Parathyroid adenoma (tissue), 2 donors: Measurements from ENCODE around the gene CNTNAP2.

Source experiments
- H2AFZ ChIP-seq: fragments of 300-600 bp; sonication (generic); one replicate; pipeline ENCODE4 v1.7.0; 2017; ENCODE audit warnings: antibody characterized with exemption, mild to moderate bottlenecking
- H3K27ac ChIP-seq: fragments of 300-600 bp; sonication (generic); one replicate; pipeline ENCODE4 v1.7.0; 2017
- H3K27me3 ChIP-seq: fragments of 300-600 bp; sonication (generic); one replicate; pipeline ENCODE4 v1.7.0; 2017; ENCODE audit warnings: low read length; ENCODE audit not compliant: control insufficient read depth, insufficient read depth
- H3K36me3 ChIP-seq: fragments of 300-600 bp; sonication (generic); one replicate; pipeline ENCODE4 v1.7.0; 2017; ENCODE audit warnings: low read length; ENCODE audit not compliant: control insufficient read depth, insufficient read depth
- H3K4me1 ChIP-seq: fragments of 300-600 bp; sonication (generic); one replicate; pipeline ENCODE4 v1.7.0; 2017; ENCODE audit warnings: control low read depth
- H3K4me2 ChIP-seq: fragments of 300-600 bp; sonication (generic); one replicate; pipeline ENCODE4 v1.7.0; 2017; ENCODE audit warnings: low read length
- H3K4me3 ChIP-seq: fragments of 300-600 bp; sonication (generic); one replicate; pipeline ENCODE4 v1.7.0; 2017; ENCODE audit warnings: low read depth, low read length
- H3K79me2 ChIP-seq: fragments of 300-600 bp; sonication (generic); one replicate; pipeline ENCODE4 v1.7.0; 2017; ENCODE audit warnings: control low read depth
- H3K9ac ChIP-seq: fragments of 300-600 bp; sonication (generic); one replicate; pipeline ENCODE4 v1.7.0; 2017; ENCODE audit warnings: mild to moderate bottlenecking
- H3K9me3 ChIP-seq: fragments of 300-600 bp; sonication (generic); one replicate; pipeline ENCODE4 v1.7.0; 2017; ENCODE audit warnings: low read length; ENCODE audit not compliant: control insufficient read depth
- CTCF ChIP-seq: fragments of 300-600 bp; sonication (generic); IDR thresholded peaks from one replicate; pipeline ENCODE4 v1.7.0; 2017; ENCODE audit warnings: antibody characterized with exemption, mild to moderate bottlenecking
- donor health status: primary hyperparathyroidism.

Gene CNTNAP2

GRCh38 chr7:147824671-147825070 lies 1708.1 kb downstream of the CNTNAP2 start:
- Histone ChIP-seq H3K4me2 (no peak overlapping the region), H3K36me3 (no peaks in the 10 kb centered on the region), H3K4me3 (no peak overlapping the region), H3K27ac (no peak overlapping the region), H3K4me1 (no peaks in the 10 kb centered on the region), H3K27me3 (no peaks in the 10 kb centered on the region), H3K9me3 (no peaks in the 10 kb centered on the region), H2AFZ (no peak overlapping the region), H3K79me2 (no peaks in the 10 kb centered on the region), H3K9ac (no peak overlapping the region)
- no peak for TF ChIP-seq CTCF

- Histone ChIP-seq H3K4me2 (no peak overlapping the region), H3K27ac (no peak overlapping the region), H2AFZ (no peak overlapping the region), H3K36me3 (no peaks in the 10 kb centered on the region), H3K9ac (no peak overlapping the region), H3K4me1 (no peaks in the 10 kb centered on the region), H3K4me3 (no peak overlapping the region), H3K79me2 (no peaks in the 10 kb centered on the region), H3K27me3 (no peaks in the 10 kb centered on the region), H3K9me3 (no peaks in the 10 kb centered on the region)
- no peak for TF ChIP-seq CTCF
These were observed 1712.4 kb downstream of the CNTNAP2 start for GRCh38 chr7:147829016-147829415.

GRCh38 chr7:147833557-147833956 lies 1717.0 kb downstream of the CNTNAP2 start:
- H3K4me2 ChIP-seq = no peak overlapping the region
- no peaks in the 10 kb centered on the region for H3K27me3 ChIP-seq
- no peak overlapping the region for H2AFZ ChIP-seq
- H3K79me2 ChIP-seq = no peaks in the 10 kb centered on the region
- no peak overlapping the region for H3K9ac ChIP-seq
- no peaks in the 10 kb centered on the region for H3K36me3 ChIP-seq
- H3K27ac ChIP-seq = no peak overlapping the region
- no peak for TF ChIP-seq CTCF
- H3K4me1 ChIP-seq = no peaks in the 10 kb centered on the region
- H3K9me3 ChIP-seq = no peaks in the 10 kb centered on the region
- no peak overlapping the region for H3K4me3 ChIP-seq

- H3K27ac ChIP-seq = no peak overlapping the region
- H3K79me2 ChIP-seq = no peaks in the 10 kb centered on the region
- H3K4me2 ChIP-seq = no peak overlapping the region
- no peak overlapping the region for H2AFZ ChIP-seq
- TF ChIP-seq CTCF = no peak
- H3K9me3 ChIP-seq = no peaks in the 10 kb centered on the region
- no peaks in the 10 kb centered on the region for H3K36me3 ChIP-seq
- H3K27me3 ChIP-seq = no peaks in the 10 kb centered on the region
- H3K4me1 ChIP-seq = no peaks in the 10 kb centered on the region
- no peak overlapping the region for H3K4me3 ChIP-seq
- H3K9ac ChIP-seq = no peak overlapping the region
These were observed 1717.4 kb downstream of the CNTNAP2 start for GRCh38 chr7:147833970-147834369.

GRCh38 chr7:147852833-147853232 lies 1736.2 kb downstream of the CNTNAP2 start:
- peaks cover 2% of the 10 kb centered on the region for H3K36me3 ChIP-seq
- no peak overlapping the region for H3K27ac ChIP-seq
- H3K4me3 ChIP-seq = no peak overlapping the region
- H3K4me2 ChIP-seq = no peak overlapping the region
- no peak for TF ChIP-seq CTCF
- no peaks in the 10 kb centered on the region for H3K79me2 ChIP-seq
- H3K9me3 ChIP-seq = no peaks in the 10 kb centered on the region
- H2AFZ ChIP-seq = no peak overlapping the region
- no peaks in the 10 kb centered on the region for H3K4me1 ChIP-seq
- H3K9ac ChIP-seq = no peak overlapping the region
- H3K27me3 ChIP-seq = no peaks in the 10 kb centered on the region
